ENCODE measurements around the gene MED27. TPM values are rescaled to one million over a fixed set of nuclear protein-coding genes. Genes with fewer than 3 reads are reported as not detected.

The MED27 gene
- polyA plus RNA-seq, 1 experiment = 36.9 TPM

DNA sequence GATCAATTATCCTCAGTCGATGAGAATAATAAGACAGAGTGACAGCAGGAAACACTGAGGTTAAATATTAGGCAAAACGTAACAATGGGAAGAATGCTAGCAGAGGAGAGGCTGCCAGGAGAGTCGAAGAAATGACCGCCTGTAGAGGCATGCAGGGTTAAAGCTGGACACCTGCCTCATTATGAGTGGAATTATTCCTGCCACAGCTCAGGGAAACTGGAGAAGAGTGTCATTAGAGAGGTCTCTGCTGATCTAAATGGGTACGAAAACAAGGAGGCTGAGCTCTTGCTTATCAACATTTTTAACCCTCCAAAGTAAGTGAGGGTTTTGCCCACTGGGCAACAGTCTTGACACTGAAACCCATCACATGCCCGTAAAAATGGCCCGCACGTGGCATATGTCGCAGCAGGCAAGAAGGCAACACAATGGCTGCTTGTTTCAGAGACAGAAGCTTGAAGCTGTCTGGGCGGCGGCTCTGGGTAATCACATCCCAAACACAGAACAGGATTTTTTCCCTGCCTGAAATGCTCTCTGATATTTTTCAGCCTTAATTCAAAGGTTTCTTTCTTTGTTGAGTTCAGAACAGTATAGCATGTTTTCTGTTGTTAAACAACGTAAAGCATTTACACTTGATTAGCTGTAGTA, 118.7 kb downstream of the MED27 start:
- no peak for DNase-seq (ENCODE audit: low read depth)
- ChIA-PET CTCF (no interaction called here), POLR2A (no interaction called here)
- no peak overlapping the region for H3K4me3 ChIP-seq (ENCODE audit: low read depth, low read length)
- H3K27me3 ChIP-seq (ENCODE audit: control insufficient read depth, insufficient read depth, low read length) = no peaks in the 10 kb centered on the region
- H3K36me3 ChIP-seq (ENCODE audit: control insufficient read depth, insufficient read depth, low read length) = no peaks in the 10 kb centered on the region; the same call in 1 of the 2 replicates
- TF ChIP-seq, protein P1, sequence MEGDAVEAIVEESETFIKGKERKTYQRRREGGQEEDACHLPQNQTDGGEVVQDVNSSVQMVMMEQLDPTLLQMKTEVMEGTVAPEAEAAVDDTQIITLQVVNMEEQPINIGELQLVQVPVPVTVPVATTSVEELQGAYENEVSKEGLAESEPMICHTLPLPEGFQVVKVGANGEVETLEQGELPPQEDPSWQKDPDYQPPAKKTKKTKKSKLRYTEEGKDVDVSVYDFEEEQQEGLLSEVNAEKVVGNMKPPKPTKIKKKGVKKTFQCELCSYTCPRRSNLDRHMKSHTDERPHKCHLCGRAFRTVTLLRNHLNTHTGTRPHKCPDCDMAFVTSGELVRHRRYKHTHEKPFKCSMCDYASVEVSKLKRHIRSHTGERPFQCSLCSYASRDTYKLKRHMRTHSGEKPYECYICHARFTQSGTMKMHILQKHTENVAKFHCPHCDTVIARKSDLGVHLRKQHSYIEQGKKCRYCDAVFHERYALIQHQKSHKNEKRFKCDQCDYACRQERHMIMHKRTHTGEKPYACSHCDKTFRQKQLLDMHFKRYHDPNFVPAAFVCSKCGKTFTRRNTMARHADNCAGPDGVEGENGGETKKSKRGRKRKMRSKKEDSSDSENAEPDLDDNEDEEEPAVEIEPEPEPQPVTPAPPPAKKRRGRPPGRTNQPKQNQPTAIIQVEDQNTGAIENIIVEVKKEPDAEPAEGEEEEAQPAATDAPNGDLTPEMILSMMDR (IDR thresholded peaks at IDR 0.05; ENCODE audit: insufficient read depth, low read depth, low read length) = no peak

DNA sequence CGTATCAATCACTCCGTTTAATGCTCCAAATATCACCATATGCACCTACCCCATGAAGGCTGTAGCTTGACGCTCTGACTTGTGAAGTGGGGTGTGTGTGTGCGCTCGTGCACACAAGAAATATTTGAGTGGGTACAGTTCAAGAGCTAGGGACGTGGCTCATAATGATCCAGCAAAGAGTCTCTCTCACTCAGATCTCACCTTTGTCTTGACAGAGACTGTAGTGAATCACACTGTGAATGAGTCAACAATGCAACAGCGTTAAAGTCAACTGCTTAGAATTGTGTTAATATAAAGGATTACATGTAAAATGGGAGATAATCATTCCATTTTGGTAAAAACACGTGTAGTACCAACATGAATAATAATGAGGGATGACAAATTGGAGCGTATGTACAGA, 119.4 kb downstream of the MED27 start:
- POLR2A ChIA-PET = no interaction called here
- no peak for DNase-seq (ENCODE audit: low read depth)
- H3K4me3 ChIP-seq (ENCODE audit: low read depth, low read length) = no peak overlapping the region
- TF ChIP-seq, protein P1 (IDR thresholded peaks at IDR 0.05; ENCODE audit: insufficient read depth, low read depth, low read length) = no peak
- no peaks in the 10 kb centered on the region for H3K27me3 ChIP-seq (ENCODE audit: control insufficient read depth, insufficient read depth, low read length)
- H3K36me3 ChIP-seq (ENCODE audit: control insufficient read depth, insufficient read depth, low read length) = no peaks in the 10 kb centered on the region; the same call in 1 of the 2 replicates
- CTCF ChIA-PET = no interaction called here

DNA sequence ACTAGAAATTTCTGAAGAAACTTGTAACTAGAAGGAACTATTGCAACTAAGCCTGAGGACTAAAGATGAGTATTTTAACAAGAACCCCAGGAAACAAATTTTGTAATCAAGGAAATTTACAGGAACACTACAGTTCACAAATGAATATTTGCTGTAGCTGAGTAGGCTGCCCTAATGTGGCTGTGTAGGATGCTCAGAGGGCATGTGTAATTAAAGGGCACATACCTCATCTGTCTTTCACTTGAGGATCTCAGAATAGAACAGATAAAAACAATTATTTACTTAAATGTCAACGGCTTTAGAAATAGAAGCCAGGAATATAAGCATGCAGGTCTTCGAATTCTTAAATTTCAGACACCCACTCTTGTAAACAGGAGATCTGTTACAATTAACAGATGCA, 119.8 kb downstream of the MED27 start:
- no peak overlapping the region for H3K4me3 ChIP-seq (ENCODE audit: low read depth, low read length)
- DNase-seq (ENCODE audit: low read depth) = no peak
- TF ChIP-seq, protein P1 (IDR thresholded peaks at IDR 0.05; ENCODE audit: insufficient read depth, low read depth, low read length) = no peak
- POLR2A ChIA-PET = no interaction called here
- CTCF ChIA-PET = no interaction called here
- H3K27me3 ChIP-seq (ENCODE audit: control insufficient read depth, insufficient read depth, low read length) = no peaks in the 10 kb centered on the region
- H3K36me3 ChIP-seq (ENCODE audit: control insufficient read depth, insufficient read depth, low read length) = no peaks in the 10 kb centered on the region; the same call in 1 of the 2 replicates

DNA sequence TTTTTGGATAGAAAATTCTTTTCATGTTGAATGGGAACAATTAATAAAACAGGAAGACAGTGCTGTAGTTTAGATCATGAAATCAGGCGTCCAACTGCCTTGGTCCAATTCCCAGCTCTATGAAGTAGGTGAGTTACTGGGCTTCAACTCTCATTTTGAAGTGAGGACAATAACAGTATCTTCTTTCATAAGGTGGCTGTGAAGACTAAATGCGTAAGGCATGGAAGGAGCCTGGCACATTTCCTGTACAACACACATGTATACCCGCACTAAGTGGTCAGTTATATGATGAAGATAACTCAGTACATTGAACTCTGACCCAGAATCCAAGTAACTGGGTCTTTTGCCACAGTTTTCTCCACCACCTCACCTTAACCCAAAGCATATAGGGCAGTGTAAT, 120.6 kb downstream of the MED27 start:
- POLR2A ChIA-PET = no interaction called here
- no peaks in the 10 kb centered on the region for H3K27me3 ChIP-seq (ENCODE audit: control insufficient read depth, insufficient read depth, low read length)
- no peak for DNase-seq (ENCODE audit: low read depth)
- TF ChIP-seq, protein P1 (IDR thresholded peaks at IDR 0.05; ENCODE audit: insufficient read depth, low read depth, low read length) = no peak
- H3K4me3 ChIP-seq (ENCODE audit: low read depth, low read length) = no peak overlapping the region
- H3K36me3 ChIP-seq (ENCODE audit: control insufficient read depth, insufficient read depth, low read length) = no peaks in the 10 kb centered on the region; the same call in 1 of the 2 replicates
- CTCF ChIA-PET = interaction anchor here (1.1 kb wide), 1 partner anchor 18 kb away, joined by 3 read pairs; no protein-coding TSS in a partner anchor

DNA sequence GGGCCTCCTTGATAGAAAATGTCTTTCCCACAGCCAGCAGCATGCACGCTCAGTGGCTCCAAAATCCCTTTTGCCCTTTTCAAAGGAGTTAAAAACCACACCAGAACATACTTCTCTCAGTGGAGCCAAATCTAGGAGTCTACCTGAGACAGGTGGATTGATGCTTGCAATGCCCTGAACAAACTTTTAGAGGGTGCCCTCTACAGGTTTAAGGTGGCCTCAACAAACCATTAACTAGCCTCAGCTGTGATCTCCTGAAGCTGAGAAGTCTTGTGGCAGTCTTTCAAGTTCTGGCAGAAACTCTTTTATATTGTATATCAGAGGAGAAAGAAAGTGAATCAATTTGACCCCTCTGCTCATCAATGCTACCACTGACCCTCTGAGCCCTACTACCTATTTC, 125.4 kb downstream of the MED27 start:
- no peaks in the 10 kb centered on the region; the same call in none of the 2 replicates for H3K36me3 ChIP-seq (ENCODE audit: control insufficient read depth, insufficient read depth, low read length)
- CTCF ChIA-PET = interaction anchor here (0.9 kb wide), 1 partner anchor 14 kb away, joined by 3 read pairs; no protein-coding TSS in a partner anchor
- DNase-seq (ENCODE audit: low read depth) = no peak
- no peaks in the 10 kb centered on the region for H3K27me3 ChIP-seq (ENCODE audit: control insufficient read depth, insufficient read depth, low read length)
- TF ChIP-seq, protein P1 (IDR thresholded peaks at IDR 0.05; ENCODE audit: insufficient read depth, low read depth, low read length) = no peak
- no peak overlapping the region for H3K4me3 ChIP-seq (ENCODE audit: low read depth, low read length)
- POLR2A ChIA-PET = no interaction called here
